ENCODE data around the gene DNAJB2.

GRCh38 chr2:219298759-219299371 is 19.7 kb downstream of the DNAJB2 start:
- TF ChIP-seq CTCF (IDR thresholded peaks at IDR 0.05; ENCODE audit: low read length) (peak; percentile 96), EZH2 (optimal IDR thresholded peaks at IDR 0.05; ENCODE audit: low read depth, low read length) (no peak), EZH2phosphoT487 (IDR thresholded peaks at IDR 0.05; ENCODE audit: low read length) (no peak)
